Measurements from ENCODE around the gene PCGF3.

Gene PCGF3

DNA sequence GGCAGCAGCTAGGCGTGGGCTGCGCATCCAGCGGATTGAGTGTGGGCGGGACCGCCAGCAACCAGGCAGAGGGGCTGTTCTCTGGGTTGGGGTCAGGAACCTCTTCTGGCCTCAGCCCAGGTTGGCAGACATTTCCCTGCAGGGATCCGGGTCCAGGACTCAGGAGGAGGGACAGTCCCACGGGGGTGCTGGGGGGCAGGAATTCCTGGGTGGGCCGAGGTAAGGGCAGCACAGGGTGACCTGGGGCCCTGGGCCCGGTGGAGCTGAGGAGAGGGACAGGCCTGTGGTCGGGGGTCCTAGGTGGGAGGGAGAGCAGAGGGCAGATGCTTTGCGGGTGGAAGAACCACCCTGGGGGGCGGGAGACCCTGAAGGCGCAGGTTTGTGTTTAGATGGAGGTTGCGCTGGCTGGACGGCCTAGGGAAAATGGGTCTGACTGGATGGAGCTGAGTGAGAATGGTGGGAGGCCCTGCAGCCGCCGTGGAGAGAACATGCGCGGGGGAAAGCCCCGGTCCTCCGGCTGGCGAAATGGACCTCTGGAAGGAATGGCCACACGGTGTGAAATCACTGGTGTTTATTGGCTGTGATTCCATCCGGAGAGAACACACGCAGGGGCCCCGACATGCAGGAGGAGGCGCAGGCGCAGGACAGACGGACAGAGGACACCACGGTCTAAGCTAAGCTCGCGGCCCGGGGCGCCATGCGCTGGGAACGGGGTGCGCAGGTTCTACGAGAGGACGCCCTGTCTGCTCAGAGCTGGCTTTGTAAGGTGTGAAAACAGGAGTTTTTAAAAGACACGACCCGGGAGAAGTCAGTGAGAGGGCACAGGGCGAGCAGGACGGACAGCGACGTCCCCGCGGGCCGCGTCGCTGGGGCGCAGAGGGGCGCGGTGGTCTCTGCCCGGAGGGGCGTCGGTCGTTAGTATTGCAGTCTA lies 79.0 kb downstream of the PCGF3 start:
- no peak for DNase-seq (ENCODE audit: low spot score)

DNA sequence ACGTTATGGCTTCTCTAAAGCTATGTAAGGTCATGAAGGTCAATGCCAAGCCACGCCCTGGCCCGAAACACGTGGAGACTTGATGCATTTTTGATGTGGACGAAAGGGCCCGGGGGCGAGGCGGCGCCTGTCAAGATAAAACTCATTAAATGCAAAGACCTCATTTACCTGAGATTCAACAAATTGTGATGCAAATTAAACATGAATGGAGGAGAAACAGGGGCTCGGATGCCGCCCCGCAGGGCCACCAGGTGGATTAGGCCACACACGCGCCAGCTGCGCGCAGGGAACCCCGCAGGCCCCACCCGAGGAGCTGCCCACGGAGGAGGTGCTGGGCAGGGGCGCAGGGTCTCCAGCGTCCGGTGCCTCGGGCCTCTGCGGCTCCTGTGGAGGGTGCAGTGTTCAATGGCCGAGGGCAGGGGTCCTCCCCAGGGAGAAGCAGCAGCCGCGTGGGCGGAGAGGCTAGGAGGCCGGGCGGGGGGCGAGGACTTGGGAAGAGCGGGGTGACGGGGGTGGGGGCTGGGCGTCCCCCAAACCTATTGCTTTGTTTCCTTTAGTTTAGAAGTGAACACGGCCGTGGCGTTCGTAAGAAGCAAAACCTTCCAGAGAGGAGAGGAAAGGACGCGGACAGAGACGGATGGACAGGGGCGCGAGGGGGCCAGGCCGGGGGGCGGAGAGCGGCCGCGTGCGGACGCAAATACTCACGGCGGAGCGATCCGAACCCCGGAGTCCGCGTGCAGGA lies 79.9 kb downstream of the PCGF3 start:
- DNase-seq (ENCODE audit: low spot score): no peak

DNA sequence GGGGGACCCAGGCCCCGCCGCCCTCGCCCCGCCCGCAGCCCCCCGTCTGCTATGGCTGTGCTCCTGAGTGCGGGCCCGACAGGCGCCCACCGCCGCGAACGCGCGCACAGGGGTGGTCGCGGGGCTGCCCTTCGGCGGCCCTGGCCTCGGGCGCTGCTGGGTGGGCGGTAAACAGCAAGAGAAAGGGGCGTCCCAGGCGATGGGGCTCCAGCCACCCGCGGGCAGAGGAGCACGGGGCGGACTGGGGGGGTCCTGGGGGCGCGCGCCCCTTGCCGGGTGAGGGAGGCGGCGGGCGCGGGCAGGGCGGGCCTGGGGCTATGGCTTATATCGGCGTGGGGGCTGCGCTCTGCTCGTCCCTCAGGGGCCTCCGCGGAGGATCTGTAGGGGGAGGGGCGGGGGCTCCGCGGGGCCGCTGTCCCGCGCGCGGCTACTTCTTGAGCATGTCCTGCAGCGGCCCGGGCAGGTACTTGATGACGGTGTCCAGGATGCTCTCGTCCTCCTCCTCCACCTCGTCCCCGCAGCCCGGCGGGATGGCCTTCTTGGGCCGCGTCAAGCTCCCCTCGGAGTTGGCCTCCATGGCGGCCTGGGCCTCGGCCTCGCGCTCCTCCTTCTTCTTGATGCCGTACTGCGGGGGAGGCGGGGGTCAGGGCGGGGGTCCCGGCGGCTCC lies 80.6 kb downstream of the PCGF3 start:
- DNase-seq (ENCODE audit: low spot score): no peak

DNA sequence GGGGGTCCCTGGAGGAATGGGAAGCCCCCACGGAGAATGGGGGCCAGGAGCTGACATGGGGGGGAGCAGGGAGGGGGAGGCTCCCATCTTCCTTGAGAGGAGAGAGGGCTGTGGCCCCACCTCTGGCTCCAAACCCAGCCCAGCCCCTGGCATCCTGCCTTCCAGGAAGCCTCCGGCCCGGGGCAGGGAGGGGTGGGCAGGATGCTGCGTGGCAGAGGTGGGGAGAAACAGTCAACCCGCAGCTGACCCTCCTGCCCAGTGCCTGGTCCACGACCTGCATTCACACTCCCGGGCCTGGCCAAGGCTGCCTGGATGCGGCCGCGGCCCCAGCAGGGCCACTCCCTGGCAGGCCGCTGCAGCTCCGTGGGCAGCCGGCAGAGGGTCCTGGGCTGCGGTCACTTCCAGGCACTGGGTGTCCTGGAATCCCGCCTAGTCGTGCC lies 81.2 kb downstream of the PCGF3 start:
- no peak for DNase-seq (ENCODE audit: low spot score)

DNA sequence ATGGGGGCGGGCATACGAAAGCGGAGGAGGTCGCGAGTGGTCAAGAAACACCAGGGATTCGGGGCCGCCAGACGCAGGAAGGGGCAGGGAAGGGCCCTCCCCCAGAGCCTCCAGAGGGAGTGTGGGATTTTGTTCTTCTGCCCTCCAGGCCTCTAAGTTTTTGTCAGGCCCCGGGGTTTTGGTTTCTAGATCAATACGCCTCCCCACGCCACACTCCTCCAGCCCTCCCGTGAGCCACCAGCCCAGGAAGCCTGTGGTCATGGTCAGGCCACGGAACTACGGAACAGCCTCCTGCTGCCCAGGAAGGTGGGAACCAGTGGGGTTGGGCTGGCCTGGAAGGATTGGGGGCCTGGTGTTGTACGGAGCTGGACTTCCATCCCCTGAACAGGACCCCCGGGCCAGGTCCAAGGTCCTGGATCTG lies 81.9 kb downstream of the PCGF3 start:
- DNase-seq (ENCODE audit: low spot score): no peak

DNA sequence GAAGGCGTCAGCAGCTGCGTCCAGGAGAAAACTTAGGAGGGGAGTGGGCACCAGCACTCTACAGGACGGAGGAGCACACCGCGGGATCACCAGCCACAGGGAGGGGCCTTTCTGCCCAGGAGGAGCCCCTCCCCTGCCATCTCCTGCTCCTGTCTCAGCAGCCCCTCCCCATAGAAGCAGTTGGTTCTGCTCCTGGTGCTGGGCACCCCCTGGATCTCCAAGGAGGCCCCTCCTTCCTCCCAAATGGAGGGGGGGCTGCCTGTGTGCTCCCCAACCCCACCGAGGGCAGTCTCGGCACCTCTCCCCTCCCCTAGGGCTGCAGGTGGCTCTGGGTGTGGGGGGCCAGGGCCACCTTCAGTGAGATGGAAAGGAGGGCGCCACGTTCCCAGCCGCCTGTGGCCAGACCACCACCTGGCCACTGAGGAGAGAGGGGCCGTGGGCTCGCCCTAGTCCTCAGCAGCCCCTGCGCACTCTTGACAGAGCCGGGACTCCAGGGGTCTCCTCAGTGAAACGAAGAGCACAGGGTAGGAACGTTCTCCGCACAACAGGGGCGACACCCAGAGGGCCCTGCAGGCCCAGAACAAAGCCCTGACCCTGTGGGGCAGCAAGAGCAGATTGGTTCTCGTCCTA lies 82.5 kb downstream of the PCGF3 start:
- no peak for DNase-seq (ENCODE audit: low spot score)

DNA sequence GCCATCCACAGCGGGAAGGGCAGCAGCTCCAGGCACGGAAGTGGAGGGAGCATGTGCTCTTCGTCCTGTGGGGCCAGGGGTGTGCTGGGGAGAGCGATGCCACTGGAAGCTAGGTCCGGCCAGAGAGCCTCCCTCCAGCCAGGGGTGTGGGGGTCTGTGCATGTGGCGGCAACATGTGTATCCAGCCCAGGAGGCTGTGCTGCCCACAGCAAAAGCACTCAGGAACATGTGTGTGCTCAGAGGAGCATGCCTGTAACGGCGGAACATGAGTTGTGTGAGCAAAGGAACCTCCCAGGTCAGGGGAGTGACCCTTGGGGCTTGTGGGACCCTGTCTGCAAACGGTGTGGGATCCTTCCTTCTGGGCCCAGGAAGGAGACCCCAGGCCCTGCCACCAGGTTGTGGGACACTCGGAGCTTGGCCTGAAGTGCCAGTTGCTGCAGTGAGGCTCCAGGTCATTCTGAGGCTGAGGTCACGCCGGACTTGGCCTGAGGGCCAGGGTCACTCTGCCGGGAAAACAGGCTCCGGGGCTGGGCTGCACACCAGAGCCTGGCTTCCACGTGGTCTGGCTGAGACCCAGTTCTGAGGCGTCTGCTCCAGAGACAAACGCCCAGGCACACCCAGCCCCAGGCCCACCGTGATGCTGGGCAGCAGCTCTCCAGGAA lies 83.1 kb downstream of the PCGF3 start:
- DNase-seq (ENCODE audit: low spot score): no peak

DNA sequence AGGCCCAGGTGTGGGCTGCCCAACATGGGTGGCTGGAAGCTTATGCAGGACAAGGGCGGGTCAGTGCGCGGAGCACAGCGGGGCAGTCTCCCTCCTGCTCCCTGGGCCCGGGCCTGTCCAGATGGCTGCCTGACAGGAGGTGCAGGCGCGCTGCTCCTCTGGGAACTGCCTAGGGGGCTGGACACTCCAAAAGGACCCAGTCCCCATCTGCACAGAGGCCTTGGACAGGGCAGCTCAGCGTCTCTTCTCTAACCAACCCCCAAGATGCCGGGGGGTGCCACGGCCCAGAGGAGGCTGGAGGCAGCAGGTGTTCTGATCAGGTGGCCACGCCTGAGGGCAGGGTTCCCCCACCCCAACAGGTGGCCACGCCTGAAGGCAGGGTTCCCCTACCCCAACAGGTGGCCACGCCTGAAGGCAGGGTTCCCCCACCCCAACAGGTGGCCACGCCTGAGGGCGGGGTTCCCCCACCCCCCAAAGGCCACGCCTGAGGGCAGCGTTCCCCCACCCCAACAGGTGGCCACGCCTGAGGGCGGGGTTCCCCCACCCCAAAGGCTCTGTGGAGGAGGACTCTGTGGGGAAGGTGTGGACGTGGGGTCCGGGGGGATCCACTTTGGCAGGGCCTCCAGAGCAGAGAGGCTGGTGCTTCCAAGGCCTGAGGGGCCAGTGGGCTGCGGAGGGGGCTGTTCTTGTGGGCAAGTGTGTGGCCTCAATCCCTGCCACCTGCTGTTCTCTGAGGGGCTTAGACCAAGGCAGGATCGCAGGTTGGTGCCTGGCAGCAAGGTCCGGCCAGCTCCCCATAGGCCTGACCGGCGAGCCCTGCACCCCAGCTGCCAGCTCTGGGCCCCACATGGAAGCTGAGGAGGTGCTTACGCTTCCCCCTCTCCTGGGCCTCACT lies 84.2 kb downstream of the PCGF3 start:
- DNase-seq (ENCODE audit: low spot score): no peak

DNA sequence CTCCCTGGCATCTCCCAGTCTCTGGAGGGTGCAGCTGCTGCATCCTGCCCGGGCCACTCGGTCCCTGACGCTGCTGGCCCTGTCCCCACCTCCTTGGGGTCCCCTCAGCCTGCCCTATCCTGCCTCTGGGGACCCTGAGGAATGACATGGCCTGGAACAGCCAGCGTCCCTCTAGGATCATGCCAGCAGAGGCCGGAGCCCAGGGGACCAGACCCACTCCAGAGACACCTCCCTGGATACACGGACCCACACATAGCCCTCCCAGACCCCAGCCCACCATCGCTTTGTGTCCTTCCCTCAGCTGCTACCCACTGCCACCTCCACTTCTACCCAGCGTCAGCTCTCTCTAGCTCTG lies 84.8 kb downstream of the PCGF3 start:
- no peak for DNase-seq (ENCODE audit: low spot score)

DNA sequence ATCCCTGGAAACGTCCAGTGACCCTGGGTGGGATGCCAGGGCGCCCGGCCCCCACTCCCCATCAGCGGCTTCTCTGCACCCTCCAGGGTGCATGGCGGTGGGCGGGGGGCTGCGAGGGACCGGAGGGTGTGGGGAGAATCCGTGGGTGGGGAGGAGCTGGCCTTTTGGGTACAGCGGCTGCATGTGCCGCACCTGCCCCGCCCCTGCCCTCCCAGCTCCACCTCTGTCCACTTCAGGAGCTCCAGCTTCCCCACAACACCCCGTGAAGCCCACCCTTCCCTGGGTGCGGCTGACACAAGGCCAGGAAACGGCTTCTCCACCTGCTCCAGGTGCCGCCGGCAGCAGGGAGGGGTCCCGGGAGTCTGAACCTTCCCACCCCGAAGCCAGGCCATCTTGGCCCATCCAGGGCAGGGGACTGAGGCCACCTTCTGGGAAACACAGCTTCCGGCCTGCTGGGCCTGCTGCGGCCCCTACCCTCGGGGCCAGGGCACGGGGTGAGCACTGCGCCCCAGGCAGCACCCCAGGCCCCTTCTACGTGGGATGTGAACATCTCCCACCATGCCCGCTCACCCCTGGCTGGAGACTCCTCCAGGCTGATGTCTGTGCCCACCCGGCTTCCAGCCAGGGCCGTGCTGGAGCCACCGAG lies 85.7 kb downstream of the PCGF3 start:
- no peak for DNase-seq (ENCODE audit: low spot score)

DNA sequence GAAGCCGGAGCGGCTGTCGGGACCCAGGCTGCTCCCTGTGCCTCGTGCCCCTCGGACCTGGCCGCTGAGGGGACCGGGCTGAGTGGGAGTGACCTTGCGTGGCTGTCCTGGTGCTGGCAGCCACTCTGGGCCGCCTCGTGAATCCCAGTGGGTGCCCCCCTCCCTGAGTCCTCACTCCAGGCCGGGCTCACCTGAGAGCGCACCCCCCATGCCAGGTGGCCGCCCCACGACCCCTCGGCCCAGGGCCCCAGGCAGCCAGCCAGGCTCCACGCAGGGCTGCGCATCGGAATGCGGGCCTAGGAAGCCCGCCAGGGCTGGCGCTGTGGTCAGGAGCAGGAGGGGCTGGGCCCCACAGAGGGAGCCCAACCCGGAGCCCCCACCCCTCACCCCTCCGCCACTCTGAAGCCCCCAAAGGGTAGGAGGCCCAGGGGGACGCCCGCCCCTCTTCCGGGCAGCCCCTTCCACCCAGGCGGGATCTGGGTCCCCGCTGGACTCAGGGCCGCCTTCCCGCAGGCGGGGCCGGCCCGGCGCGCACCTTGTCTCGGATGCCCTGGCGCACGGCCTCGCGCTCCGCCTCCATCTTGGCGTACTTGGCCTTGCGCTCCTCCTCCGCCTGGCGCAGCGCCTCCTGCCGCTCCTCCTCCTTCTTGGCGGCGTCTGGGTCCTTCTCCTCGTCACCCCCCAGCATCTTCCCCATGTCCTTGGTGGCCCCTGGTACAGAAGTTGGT lies 86.4 kb downstream of the PCGF3 start:
- DNase-seq (ENCODE audit: low spot score): no peak

DNA sequence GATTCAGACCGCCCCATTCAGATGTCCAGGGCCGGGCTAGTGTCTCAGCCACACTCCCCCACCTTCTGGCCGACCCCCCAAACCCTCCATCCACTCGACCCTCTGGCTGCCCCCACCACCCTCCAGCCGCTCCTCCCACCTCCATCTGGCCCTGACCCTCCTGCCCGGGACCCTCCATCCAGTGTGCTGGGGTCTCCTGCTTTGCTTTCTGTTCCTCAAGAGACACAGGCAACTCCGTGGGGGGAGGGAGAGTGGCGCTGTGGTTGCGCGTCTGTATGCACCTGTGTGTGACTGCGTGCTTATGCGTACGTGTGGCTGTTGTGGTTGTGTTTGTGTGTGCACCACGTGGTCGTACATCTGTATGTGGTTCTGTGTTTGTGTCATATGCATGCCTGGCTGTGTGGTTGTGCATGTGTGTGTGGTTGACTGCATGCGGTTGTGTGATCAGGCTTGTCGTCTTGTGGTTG lies 87.0 kb downstream of the PCGF3 start:
- DNase-seq (ENCODE audit: low spot score): no peak

DNA sequence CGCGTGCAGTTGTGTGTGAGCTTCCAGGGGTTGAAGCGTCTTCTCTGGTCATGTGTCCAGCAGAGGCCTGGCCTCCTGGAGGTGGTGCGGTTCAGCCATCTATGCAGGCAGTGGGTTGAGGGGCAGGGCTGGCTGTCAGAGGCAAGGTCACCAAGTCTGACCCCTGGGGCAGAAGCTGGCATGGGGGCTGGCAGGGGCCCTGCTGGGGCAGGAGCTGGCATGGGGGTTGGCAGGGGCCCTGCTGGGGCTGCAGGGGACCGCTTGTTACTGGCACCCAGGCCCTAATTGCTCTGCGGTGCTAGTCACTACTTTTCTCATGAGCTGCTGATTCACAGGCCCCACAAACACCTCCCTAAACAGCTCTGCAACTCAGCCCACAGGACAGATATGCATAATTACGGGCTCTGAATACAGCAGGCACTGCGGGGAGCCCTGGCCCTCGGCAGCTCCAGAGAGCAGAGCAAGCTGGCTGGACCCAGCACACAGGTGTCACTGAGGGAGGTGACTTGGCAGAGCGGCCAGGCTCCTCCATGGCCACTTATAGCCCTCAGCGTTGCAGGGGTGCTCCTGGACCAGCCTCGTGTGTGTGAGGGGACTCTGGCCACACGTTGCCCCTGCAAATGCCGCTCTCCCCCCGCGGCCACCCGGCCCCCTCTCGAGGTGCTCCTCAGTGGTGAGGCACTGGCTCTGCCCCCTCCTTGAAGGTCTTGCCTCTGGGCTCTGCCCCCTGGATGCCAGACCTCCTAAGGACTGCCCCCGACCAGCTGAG lies 87.6 kb downstream of the PCGF3 start:
- DNase-seq (ENCODE audit: low spot score): no peak

DNA sequence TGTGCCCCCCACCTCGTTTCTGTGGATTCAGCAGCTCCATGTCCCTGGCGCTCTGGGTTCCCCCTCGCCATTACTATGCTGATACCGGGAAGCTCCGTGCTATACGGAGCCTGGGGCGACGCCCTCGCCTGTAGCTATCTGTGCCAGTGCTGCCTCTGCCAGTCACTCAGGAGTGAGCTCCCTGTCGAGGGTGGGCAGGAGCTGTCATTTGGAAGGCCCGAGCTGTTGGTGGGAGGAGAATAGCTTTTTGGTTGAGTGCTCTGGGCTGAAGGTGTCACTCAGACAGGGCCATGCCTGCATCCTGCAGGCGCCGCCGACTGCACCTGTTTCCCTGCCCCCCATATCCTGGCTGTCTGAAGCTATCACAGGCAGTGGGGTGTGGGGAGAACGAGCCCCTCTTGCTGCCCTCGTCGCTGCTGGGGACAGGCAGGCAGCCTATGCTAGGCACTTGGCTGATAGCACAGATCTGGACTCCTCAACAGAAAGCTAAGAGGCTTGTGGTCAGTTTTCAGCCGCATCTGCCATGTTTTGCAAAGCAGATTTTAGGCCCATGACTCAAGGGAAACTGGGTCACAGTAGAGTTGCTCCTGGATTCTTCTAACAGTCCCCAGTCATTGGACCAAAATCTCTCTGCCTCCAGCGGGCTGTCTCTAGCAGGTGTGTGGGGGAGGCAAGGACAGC lies 88.4 kb downstream of the PCGF3 start:
- DNase-seq (ENCODE audit: low spot score): no peak

DNA sequence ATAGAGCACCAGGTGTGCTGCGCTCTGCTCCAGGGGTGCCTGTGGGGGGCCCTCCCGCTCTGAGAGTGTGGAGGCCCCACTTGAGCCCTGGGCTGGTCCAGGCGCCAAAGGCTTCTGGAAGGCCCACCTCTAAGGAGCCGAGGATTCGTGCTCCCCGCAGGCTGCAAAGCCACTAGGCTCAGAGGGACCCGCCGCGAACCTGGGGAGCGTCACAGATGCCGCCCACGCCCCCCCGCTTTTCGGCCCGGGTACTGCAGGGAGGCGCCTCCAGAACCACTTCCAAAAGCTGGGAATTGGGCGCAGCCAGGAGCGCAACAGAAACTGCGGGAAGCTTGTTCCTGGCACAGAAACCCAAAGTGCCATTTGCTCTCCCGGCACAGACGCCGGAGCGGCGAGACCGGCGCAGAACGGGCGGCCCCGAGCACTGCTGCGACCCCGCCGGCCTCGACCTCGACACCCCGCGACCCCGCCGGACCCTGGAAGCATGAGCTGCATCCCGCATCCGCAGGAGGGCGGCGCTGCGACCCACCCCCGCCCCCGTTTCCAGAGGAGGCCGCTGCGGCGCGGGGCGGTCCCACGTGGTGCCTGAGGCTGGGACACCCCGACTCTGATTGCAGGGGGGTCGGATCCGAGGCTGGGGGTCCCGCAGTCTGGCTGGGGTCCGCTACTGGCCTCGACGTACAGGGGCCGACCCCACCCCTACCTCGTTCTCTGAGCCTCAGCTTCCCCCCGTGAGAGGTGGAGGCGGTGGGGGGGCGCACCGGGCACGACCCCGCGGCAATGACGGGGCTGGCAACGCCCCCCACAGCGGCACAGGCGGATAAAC lies 89.5 kb downstream of the PCGF3 start:
- DNase-seq (ENCODE audit: low spot score): no peak

DNA sequence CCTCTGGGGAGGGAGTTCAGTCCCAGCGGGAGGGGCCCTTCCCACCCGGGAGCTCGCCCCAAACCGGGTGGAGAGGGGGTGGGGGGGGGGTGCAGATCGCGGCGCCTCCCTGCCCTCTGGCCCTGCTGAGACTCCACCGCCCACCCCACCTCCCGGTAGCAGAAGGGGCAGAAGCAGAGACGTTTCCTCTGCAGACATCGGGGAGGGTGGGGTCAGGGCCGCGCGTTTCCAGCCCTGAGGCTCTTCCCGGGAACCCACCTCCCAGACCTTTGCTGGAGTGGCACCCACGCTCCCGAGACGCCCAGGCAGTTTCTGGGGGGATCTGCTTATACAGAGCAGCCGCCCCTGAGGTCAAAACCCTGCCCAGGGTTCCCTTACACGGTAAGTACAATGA lies 90.1 kb downstream of the PCGF3 start:
- no peak for DNase-seq (ENCODE audit: low spot score)

DNA sequence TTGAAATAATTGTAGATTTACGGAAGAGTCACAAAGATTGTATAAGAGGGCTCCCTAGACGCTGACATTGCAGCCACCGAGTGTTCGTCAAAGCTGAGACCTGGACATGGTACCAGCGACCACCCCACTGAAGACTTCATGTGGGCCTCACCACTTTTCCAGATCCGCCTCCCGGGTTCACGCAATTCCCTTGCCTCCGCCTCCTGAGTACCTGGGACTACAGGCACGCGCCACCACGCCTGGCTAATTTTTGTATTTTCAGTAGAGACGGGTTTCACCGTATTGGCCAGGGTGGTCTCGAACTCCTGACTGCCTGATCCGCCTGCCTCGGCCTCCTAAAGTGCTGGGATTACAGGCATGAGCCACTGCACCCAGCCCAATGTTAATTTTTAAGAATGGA lies 90.6 kb downstream of the PCGF3 start:
- no peak for DNase-seq (ENCODE audit: low spot score)

All from AG08395 (cell line).